ENCODE measurements around the gene SLC17A9. TPM values are rescaled to one million over a fixed set of nuclear protein-coding genes. Genes with fewer than 3 reads are reported as not detected.

SLC17A9 gene
- total and polyA plus RNA-seq, 2 of the 8 experiments (the other 6 are each of a cell fraction or from before 2014, with no cell fraction given): 23.5 to 35.2 TPM

- H4K5ac ChIP-seq (ENCODE audit: insufficient read length, low read depth, low read length): peak overlapping the region; percentile 44
- H4K20me1 ChIP-seq (replicated peaks in 1 of 2; ENCODE audit: control insufficient read depth in 1 of 2, insufficient read depth in 2 of 2, low read length in 2 of 2): peaks cover 4 to 15% of the 10 kb centered on the region in 2 experiments
- no peak overlapping the region for H2BK120ac ChIP-seq (replicated peaks; ENCODE audit: low read depth, low read length)
- 46% methylated on average over 17 of the region's 19 CpGs; no CpG with 5 or more reads in 1 of the 2 experiments for WGBS, 2 experiments (ENCODE audit: extremely low coverage in 1 of 2, insufficient coverage in 1 of 2, insufficient read length in 1 of 2, insufficient replicate concordance in 2 of 2, low coverage in 1 of 2, low lambda C conversion rate in 2 of 2, missing lambda C conversion rate in 1 of 2)
- no peak overlapping the region for H2AK5ac ChIP-seq (ENCODE audit: low read depth, low read length)
- H3K4me3 ChIP-seq (ENCODE audit: extremely low read depth in 1 of 4, insufficient read depth in 2 of 4, low read depth in 3 of 4, low read length in 4 of 4): peak overlapping the region; percentile 24 to 61 (median 40); a peak in 7 of 8 replicates
- H3K27ac ChIP-seq (ENCODE audit: low read depth, low read length): no peak overlapping the region
- no peak overlapping the region for H4K8ac ChIP-seq (ENCODE audit: extremely low read depth, insufficient read depth, low read length)
- peaks cover 11% of the 10 kb centered on the region; the same call in 1 of the 2 replicates for H3K23me2 ChIP-seq (ENCODE audit: low read depth, low read length)
- peak overlapping the region; percentile 87; the same call in 1 of the 2 replicates for H2BK12ac ChIP-seq (ENCODE audit: low read depth, low read length)
- peak overlapping the region; percentile 83 for H3K18ac ChIP-seq (ENCODE audit: extremely low read depth, low read length)
- H2BK15ac ChIP-seq (ENCODE audit: low read length): peak overlapping the region; percentile 88; the same call in 1 of the 2 replicates
- DNase-seq (ENCODE audit: low read depth in 1 of 2, low spot score in 2 of 2) (peak in 1 of 2 experiments; percentile 68), FAIRE-seq (no peak)
- H4K91ac ChIP-seq (replicated peaks; ENCODE audit: insufficient read length, low read length): peak overlapping the region; percentile 83
- peaks cover 0 to 20% of the 10 kb centered on the region in 2 experiments; a peak in 1 of 4 replicates for H3K79me2 ChIP-seq (ENCODE audit: control insufficient read depth in 1 of 2, insufficient read depth in 2 of 2, low read length in 2 of 2)
- H3K9ac ChIP-seq (replicated peaks in 1 of 4; ENCODE audit: extremely low read depth in 1 of 4, low read depth in 3 of 4, low read length in 3 of 4): no peak overlapping the region; a peak in 3 of 7 replicates
- ChIA-PET CTCF (ENCODE audit: partially characterized antibody) (interaction anchor here (0.6 to 2.7 kb wide), 18 partner anchors 9 to 806 kb away, joined by 3 to 15 read pairs (median 5); no protein-coding TSS in a partner anchor), POLR2A (ENCODE audit: partially characterized antibody) (interaction anchor here (0.6 to 3.4 kb wide), 16 partner anchors 9 to 74 kb away, joined by 3 to 29 read pairs (median 6); partner anchors contain the start of genes DIDO1 and GID8)
- H3K4ac ChIP-seq (replicated peaks; ENCODE audit: insufficient read length, low read depth, low read length): peak overlapping the region; percentile 96
- no peak overlapping the region for H3K14ac ChIP-seq (ENCODE audit: insufficient read length)
- H3K79me1 ChIP-seq (ENCODE audit: low read depth, low read length): peaks cover 7% of the 10 kb centered on the region; the same call in 1 of the 2 replicates
- H2BK20ac ChIP-seq (ENCODE audit: low read length): peak overlapping the region; percentile 80; the same call in 1 of the 2 replicates
- H2AFZ ChIP-seq (ENCODE audit: low read length): no peak overlapping the region
- H3K27me3 ChIP-seq (replicated peaks in 1 of 4; ENCODE audit: control insufficient read depth in 3 of 4, extremely low read depth in 1 of 4, insufficient read depth in 3 of 4, low read length in 3 of 4): no peaks in the 10 kb centered on the region
- H2BK5ac ChIP-seq (ENCODE audit: low read depth, low read length): peak overlapping the region; percentile 56; the same call in 1 of the 2 replicates
- no peaks in the 10 kb centered on the region for H3K9me3 ChIP-seq (ENCODE audit: insufficient read depth in 2 of 2, low read depth in 1 of 2, low read length in 1 of 2)
- no peak overlapping the region for H3K23ac ChIP-seq (ENCODE audit: insufficient read length)
- H3K56ac ChIP-seq (replicated peaks; ENCODE audit: insufficient read length, low read depth, low read length): no peak overlapping the region
- H3K4me2 ChIP-seq (ENCODE audit: insufficient read depth in 1 of 2, low read depth in 2 of 2, low read length in 2 of 2): peak overlapping the region; percentile 71 to 94
- peaks cover 2 to 23% (median 17%) of the 10 kb centered on the region in 4 experiments for H3K4me1 ChIP-seq (replicated peaks in 1 of 4; ENCODE audit: control insufficient read depth in 3 of 4, insufficient read depth in 4 of 4, low read length in 3 of 4)
- H3K36me3 ChIP-seq (ENCODE audit: control insufficient read depth in 2 of 4, insufficient read depth in 4 of 4, low read length in 3 of 4): peaks cover 3 to 21% (median 8%) of the 10 kb centered on the region in 4 experiments; a peak in 6 of 8 replicates
- TF ChIP-seq MAX (IDR thresholded peaks at IDR 0.05): peak; percentile 80
- no peak for TF ChIP-seq POU5F1 (IDR thresholded peaks at IDR 0.05; ENCODE audit: low read depth, low read length)
- 0 out of 2 replicates have a peak, but pooled peaks have one; percentile 26 for TF ChIP-seq E2F6 (IDR thresholded peaks at IDR 0.05)
- TF ChIP-seq POLR2AphosphoS5 (IDR thresholded peaks at IDR 0.05; ENCODE audit: low read depth, low read length): no peak
- TF ChIP-seq KDM1A (IDR thresholded peaks at IDR 0.05; ENCODE audit: borderline replicate concordance, low read length): no peak
- no peak for TF ChIP-seq NRF1 (IDR thresholded peaks at IDR 0.05; ENCODE audit: low read depth, low read length)
- TF ChIP-seq CBX5 (IDR thresholded peaks at IDR 0.05; ENCODE audit: low read depth, low read length): no peak
- TF ChIP-seq KDM4A (IDR thresholded peaks at IDR 0.05; ENCODE audit: low read depth, low read length, severe bottlenecking): peak; percentile 29
- TF ChIP-seq TAF1 (IDR thresholded peaks at IDR 0.05; ENCODE audit: low read depth, low read length): no peak
- TF ChIP-seq CHD2 (IDR thresholded peaks at IDR 0.05; ENCODE audit: low read length): no peak
Observed at GRCh38 chr20:62952968-62953838, 694 bp downstream of the SLC17A9 start.

Data from H1 (cell line).